NOMO-1 treated with DMSO at 0.1 percent for 48 hours (cell line): ENCODE data around the gene CD80.
"Not testable (repeated sequence)": the region's sequence is repeated elsewhere in the genome, so short reads cannot be mapped to it uniquely, and the experiment has no call there.

Experiments
- DNase-seq: peaks from one replicate; lab custom pipeline; 2025; ENCODE audit not compliant: unreplicated experiment; lab: John Stamatoyannopoulos, UW

The CD80 gene

DNA sequence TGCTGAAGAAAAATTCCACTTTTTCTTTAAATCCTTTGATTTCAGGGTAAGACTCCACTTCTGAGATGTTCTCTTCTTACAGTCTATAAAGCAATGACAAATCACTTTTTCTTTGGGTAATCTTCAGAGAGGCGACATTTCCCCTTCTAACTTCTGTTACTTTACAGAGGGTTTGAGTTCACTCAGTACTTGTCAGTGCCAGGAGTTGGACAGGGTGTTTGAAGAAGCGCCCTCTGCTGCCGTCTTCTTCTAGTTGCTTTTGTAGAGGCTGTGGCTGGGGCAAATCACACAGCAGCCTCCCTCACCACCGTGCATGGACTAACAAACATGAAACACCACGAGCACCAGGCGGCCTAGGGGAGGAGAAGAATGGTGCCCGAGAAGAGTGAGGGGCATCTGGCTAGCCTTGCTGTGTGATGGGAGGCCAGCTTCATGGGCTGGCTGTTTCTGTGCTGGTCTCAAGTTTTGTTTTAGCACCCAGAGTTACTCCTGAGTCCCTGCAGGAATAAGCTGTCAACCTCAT lies at the start of gene CD80:
Gene CD80, minus strand, starts transcription at position 174 of the 523 bp plus-strand sequence. CDS start 1,886 bp downstream, outside the sequence.
- DNase-seq, result peak; percentile 82

GRCh38 chr3:119608405-119609000 lies 49.1 kb upstream of the CD80 start:
- DNase-seq, result no peak

GRCh38 chr3:119604878-119605277 lies 45.5 kb upstream of the CD80 start:
- DNase-seq, result no peak

DNA sequence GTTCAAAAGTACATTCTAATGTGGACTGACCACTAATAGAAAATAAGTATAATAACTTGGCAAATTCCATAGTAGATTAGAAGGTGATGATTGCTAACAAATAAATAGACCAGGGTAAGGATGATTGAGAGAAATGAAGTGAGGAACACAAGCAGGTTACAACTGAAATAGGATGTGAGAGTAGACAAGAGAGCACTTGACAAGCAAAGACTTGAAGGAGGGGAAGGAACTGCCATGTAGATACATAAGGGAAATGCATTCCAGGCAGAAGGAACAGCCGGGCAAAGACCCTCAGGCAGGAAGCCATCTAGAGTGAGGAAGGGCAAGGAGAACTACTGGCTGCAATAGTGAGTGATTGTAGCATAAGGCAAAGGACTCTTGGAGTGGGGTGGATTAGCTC lies 43.3 kb upstream of the CD80 start:
- no peak for DNase-seq

DNA sequence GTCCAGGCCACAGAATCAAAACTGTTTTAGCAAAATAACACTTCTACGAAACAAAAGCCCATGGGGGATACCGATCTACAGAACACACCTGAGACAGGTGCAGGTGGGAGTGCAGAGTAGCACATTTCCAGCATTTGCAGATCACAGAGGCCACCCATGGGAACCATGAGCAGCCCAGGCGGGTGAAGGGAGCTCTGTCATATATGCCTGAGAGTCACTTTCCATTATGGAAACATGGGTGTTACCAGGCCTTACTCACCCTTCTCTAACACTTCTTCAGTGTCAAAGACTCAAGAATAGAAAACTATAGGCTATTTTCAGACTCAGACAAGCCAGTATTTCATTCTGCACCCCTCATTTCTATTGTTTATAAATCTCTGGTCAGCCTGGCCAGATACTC lies 41.7 kb upstream of the CD80 start:
- no peak for DNase-seq

DNA sequence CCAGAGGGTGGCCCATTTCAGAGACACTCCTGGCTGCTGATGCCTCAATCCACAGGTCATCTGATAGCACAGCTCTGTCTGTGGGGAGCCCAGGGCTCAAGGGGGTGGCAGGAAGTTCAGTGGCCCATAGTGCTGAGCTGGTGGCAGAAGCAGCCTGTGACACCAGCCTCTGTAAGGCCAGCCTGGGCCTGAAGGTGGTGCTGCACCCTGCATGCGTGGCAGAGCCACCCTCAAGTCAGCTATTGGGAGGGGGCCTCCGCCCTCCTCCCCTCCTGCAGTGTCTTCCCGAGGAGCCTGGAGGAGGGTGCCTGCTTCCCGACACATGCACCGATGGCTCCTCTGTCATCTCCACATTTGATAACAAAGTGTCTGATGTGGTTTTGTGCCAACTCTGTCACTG lies 41.3 kb upstream of the CD80 start:
- DNase-seq, result no peak

DNA sequence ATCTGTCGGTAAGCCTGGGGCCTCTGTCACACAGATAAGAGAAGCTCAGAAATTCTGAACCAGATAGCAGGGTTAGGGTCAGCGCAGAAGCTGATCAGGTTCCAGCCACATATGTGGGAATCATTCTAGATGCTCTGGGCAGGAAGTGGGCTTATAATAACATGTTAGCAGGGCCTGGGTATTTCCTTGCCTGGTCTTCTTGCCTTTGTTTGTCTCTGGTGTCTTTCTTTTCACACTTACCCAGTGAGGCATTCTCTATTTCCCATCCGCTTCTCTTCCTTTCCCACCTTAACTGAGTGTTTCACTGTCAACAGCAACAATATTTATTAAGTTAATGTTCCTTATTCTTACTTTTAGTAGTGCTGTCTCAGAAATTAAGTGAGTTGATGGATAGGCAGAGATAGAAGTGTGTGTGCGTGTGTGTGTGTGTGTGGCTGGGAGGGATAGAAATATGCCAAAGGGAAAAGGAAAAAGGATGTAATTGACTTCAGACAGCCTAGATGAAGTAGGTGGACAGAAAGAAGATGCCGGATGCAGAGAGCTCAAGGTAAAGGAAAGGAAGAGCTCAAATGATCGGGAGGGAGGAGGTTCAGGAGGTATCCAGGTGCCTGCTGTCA lies 40.3 kb upstream of the CD80 start:
- DNase-seq, result no peak

- DNase-seq, result no peak
Observed at GRCh38 chr3:119598410-119599098, 39.1 kb upstream of the CD80 start.

DNA sequence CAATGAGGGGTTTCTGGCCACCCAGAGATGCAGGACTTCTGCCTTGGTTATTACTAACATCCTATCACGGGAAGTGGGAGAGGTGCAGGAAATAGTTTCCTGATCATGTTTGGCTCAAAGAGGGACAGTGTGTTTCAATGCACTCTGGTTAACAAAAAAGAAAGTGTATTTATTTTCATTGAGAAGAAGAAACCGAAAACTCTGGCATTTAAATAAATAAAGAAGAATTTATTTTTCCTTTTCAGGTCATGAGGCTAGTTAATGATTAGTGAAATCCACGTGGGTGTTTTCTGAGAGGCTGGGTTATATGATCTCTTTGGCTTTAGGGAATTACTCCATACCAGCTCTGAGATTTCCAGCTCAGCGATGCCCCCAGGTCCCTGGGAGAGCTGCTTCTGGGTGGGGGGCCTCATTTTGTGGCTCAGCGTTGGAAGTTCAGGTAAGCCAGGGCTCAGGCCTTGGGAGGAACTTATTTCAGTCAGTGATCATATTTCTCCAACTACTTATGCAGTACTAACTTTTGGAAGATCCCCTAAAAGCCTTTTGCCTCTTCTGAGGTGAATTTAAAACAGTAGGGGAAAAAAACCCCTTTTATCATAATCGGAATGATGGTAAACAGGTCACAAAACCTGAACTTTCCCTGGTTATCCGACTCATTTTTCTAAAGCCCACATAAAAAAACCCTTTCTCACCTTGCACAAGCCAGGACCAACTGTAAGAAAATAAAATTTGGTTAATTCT lies 38.3 kb upstream of the CD80 start, which contains the start of gene PLA1A:
Gene PLA1A, plus strand, starts transcription at position 338 of the 741 bp plus-strand sequence. Its CDS starts 29 bp downstream, at position 367.
- DNase-seq, result no peak

- no peak for DNase-seq
Observed at GRCh38 chr3:119596398-119596797, 37.0 kb upstream of the CD80 start.

GRCh38 chr3:119595639-119596334 lies 36.4 kb upstream of the CD80 start:
- no peak for DNase-seq

- DNase-seq, result not testable (repeated sequence)
Observed at GRCh38 chr3:119594929-119595328, 35.5 kb upstream of the CD80 start.

DNA sequence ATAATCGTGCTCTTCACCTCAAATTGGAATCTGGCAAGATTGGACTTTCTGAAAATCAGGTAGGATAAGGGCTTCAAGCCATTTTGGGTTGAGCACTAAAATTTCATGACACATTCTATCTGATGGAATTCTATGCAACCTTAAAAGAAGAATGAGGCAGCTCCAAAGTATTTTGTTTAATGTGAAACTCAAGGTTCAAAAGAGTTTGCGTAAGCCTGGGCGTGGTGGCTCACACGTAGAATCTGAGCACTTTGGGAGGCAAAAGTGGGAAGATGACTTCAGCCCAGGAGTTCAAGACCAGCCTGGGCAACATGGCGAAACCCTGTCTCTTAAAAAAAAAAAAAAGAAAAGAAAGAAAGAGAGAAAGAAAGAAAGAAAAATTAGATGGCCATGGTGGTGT lies 34.7 kb upstream of the CD80 start:
- no peak for DNase-seq

DNA sequence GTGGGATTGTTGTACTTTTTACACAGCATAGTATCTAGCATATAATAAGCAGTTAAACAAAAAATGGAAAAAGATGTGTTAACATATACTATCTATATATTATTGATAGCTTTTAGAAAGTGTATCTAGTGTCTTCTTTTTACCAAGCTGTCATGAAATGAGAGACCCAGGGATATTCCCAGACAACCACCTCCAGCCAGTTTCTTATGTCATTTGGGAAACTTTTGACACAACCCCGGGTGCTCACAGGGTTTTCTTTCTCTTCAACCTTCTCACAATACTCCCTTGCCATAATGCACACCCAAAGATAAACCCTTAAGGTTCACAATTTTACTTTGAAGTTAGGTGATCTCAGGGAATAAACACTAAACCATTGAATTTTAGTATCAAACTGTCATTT lies 33.4 kb upstream of the CD80 start:
- no peak for DNase-seq

GRCh38 chr3:119590706-119591105 lies 31.3 kb upstream of the CD80 start:
- DNase-seq, result no peak

GRCh38 chr3:119589102-119589773 lies 29.8 kb upstream of the CD80 start:
- no peak for DNase-seq

- peak; percentile 78 for DNase-seq
Observed at GRCh38 chr3:119588112-119588511, 28.7 kb upstream of the CD80 start.

DNA sequence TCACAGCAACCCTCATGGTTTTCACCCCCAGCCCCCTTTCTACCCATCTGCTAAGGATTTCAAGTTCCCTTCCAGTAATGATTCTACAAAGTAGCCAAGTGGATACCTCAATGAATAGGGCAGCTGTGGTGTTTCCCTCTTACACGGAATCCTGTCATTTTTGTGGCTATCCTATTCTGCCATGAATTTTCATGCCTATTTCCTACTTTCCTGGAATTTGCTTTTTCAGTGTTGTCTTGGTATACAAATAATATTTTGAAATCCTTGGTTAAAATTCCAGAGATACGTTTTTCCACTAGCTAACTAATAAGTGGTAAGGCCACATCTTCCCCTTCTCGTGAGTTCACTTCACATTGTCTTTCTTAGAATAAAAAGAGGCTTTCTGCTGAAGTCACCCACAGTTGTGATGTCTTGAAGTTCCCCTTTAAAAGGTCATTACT lies 27.3 kb upstream of the CD80 start:
- DNase-seq, result no peak

GRCh38 chr3:119585856-119586570 lies 26.6 kb upstream of the CD80 start:
- DNase-seq, result no peak

- no peak for DNase-seq
Observed at GRCh38 chr3:119585208-119585607, 25.8 kb upstream of the CD80 start.
